SIG-M5 (cell line): Measurements from ENCODE around the gene ARHGAP30.

ENCODE experiments used
- DNase-seq: peaks from one replicate; lab custom pipeline; 2025; lab: John Stamatoyannopoulos, UW

The ARHGAP30 gene

DNA sequence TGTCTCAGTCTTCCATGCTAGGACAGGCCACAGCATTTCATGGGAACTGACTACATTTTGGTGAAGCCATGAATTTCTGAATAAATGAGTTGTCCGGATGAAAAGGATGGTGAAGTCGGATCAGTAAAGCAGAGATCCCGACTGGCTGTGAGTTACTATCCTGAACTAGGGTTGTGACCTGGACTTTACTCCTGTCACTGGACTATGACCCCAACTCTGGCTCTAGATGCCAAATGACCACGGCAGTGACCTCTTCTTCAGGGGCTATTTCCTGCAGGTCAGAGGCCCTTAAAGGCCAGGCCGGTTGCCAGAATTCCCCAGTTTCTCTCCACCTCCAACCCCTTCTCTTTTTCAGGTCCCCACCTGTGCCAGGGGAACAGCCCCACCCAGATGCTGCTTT, 21.4 kb upstream of the ARHGAP30 start:
- DNase-seq: no peak

DNA sequence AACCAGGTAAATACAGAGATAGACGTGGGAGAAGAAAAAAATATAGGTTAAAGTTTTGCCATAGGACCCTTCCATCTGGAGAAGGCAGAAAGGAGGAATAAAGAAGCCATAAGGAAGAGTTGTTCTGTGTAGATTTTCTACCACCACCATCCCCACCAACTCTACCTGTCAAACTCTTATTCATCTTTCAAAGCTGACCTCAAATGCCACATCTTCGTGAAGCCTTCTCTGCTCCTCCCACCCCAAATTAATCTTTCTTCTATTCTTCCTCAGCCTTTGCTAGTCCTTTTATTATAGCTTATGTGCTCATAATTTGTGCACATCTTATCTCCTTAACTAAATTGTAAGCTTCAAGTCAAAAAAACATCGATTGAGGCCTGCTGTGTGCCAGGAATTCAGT, 20.9 kb upstream of the ARHGAP30 start:
- DNase-seq: no peak

DNA sequence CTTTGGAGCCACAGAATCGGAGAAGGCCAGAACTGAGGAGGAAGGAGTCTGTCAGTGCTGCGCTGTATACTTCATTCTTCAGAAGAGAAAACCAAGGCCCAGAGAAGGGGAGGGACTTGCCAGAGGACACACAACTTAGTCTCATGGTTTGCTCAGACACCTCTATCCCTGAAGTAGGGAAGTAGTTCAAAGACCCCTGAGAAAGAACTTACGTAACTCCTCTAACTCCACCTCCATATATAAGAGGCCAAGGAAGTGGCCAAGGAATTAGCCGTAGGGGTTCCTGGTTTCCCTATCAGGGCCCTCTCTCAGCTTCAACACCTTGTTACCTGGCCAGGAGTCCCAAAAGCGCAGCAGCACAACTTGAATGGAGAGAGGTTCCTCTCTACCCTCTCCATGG, 20.2 kb upstream of the ARHGAP30 start:
- no peak for DNase-seq

DNA sequence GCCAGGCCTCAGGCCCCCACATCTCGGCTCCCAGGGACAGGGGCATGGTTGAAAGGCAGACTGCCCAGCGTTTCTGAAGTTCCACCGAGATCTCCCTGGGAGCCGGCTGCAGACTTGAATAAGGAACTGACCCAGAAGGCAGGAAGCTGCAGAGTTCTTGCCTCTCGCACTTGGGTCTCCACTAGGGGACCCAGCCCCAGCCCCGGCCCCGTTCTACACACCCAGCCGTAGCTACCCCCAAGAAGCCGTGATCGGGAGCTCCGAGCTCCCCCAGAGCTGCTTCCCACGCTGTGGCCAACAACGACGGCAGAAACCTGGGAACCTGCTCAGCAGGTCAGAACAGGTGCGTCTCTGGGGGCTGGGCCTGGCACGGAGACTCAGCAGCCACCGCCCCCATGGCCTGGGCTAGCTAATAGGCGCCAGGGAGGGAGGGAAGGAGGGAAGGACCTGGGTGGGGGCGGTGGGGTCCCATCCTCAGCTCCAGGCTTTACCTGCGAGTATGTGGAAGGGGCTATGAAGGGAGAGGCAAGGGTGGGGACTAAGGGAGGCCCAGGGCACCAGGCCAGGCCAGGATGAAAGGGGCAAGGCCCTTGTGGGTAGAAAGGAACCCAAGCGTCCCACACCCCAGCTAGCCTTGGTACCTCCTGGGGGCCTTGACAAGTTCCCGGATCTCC, 19.7 kb upstream of the ARHGAP30 start, which contains the start of gene NECTIN4:
Gene NECTIN4 (minus strand): TSS at position 308 of the 674 bp plus-strand sequence. CDS start 262 bp downstream, at position 46.
- no peak for DNase-seq

DNA sequence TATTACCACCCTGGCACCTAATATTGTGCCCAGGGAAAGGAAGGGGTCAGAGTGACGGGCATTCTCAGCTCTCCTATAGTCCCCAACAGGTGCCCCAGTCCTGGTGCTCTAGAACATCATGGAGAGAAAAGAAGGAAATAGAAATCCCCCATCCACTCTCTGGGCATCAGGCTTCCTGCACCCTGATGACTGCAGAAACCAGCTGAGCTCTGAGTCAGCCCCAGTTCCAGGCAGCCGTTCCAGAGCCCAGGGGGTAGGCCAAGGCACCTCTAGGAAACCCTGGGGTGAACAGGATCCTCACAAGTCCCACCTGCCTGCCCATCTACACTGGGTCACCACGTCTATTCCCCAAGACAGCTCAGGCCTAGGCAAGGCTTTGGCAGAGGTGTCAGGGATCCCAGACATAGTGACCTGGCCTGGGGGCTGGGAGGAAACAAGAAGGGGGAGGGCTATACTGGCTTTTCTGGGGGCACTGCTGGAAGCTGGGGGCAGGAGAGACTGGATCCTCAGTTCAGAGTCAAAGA, 19.0 kb upstream of the ARHGAP30 start:
- no peak for DNase-seq

DNA sequence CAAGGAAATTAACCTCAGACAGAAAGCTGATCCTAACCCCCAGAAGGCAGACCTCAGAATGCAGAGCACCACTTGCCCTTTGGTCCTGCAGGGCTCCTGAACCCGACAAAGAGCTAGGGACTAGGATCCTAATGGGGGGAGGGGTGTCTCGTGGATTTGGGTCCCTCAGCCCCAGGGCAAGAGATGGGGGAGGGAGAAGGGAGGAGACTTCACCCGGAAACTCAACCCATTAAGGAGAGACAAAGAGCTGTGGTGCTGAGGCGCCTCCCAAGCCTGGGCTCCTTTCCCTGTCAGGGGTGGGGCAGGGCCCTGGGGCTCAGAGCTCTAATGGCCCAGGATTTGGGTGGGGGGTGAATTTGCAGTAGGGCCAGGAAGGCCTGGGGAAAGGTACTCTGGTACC, 16.8 kb upstream of the ARHGAP30 start:
- no peak for DNase-seq

DNA sequence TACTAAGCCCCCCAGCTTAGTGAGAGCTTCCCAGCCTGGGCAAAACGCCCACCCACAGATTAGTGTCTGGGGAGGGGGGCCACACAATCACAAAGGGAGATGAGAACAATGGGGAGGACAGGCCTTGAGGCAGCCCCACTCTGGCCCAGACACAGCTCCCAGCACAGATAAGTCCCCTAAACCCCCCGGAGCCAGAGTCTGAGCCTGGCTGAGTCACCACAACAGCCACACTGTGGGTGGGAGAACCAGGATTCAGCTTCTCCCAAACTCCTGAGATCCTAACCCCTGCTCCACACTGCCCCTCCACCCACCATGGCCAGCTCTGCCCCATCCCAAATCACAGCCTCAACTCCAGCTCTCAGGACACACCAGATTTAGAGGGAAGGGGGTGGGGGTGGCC, 15.5 kb upstream of the ARHGAP30 start:
- DNase-seq: no peak

DNA sequence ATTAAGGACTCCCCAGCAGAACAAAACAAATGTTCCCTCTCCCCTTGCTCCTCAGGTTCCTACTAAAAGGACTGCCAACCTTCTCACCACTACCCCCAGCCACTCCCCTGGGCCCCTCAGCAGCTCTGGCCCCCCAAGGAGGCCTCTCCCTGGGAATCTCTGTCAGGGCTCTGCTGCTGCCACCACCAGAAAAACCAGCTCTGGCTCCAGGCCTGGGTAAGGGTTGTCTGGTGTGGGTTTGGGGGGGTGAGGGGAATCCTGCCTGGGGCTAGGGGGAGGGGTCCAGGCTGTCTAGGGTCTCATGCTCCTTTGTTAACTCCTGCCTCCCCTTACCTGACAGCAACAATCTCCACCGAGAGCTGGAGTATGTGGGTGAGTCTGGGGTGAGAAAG, 14.9 kb upstream of the ARHGAP30 start:
- no peak for DNase-seq

DNA sequence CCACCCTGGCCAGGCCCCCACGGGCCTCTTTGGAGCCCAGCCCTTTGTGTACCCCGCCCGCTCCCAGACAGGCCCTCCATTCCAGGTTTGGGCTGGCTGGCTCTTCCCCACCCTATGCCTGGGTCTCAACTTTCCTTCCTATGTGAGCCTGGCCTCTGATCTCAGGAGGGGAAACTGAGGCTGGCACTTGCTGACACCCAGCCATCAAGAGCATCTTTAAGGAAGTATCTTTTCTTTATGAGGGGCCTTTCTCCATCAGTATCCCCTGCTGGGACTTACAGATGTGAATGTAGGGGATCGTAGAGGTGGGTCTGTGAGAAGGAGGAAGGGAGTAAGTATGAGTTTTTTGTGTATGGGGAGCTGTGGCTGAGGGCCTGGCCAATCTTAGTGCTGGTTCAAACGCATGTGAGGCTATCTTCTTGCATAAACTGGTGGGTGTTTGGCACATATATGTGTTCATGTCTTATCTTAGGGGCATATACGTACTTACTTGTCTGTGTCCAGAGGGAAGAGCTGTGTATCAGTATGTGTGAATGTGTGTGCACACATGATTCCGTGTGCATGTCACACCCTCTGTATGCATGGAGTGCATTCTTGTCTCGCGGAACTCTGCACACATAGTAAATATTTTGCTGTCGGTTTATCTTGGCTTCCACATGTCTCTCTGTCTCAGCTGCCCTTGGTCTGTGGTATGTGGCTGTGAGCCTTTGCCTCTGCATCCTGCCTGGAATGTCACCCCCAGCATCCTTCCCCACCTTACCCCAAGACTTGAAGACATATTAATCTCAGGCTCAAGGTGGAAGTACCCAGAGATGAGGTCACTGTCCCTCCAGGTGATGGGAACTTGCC, 14.3 kb upstream of the ARHGAP30 start:
- no peak for DNase-seq

DNA sequence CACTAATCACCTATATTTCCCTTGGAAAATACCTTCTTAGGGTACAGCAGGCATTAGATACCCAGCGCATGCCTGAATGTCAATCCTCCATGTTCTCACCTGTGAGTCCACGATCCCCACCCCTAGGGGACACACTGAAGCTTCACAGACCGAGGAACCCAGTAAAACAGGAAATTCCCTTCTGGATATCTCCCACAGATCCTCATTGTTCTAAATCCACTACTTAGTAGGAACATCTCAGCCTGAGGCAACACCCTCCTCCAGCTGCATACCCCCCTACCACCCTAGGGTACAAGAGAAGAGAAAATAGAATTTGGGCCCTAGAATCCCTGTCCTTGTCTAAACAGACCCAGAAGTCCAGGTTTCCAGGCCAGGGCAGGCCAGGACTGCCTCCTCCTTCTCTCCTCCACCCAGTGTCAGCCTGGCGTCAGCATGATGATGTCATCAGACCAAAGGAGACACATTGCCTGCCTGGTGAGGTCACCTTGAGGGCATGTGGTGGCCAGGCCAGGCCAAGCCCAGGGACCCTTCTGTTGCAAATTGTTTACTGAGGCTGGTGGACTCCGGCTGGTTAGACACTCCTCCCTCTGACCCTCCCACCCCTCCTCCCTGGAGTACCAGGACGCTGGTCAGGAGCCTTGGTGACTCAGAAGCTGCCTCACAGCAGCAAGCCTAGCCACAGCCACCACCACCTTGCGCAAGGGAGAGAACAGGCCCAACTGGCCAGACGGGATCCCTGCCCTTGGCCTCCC, 13.5 kb upstream of the ARHGAP30 start:
- DNase-seq: no peak

DNA sequence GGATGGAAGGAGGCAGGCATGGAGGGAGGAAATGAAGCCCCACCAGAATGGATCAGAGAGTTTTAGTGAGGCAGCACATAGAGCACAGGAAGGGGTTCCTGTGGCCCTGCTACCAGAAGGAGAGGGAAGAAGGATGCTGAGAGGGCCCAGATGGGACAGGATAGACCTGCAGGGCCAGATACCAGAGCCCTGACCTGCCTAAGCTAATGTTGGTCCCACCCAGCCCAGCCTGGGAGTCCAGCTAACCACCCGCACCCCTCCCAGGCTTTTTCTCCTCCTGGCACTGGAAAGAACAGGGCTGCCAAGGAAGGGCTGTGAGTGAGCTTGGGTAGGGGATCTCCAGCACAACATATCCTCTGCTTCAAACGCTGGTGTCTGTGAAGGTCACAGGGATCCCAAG, 12.8 kb upstream of the ARHGAP30 start:
- DNase-seq: no peak

DNA sequence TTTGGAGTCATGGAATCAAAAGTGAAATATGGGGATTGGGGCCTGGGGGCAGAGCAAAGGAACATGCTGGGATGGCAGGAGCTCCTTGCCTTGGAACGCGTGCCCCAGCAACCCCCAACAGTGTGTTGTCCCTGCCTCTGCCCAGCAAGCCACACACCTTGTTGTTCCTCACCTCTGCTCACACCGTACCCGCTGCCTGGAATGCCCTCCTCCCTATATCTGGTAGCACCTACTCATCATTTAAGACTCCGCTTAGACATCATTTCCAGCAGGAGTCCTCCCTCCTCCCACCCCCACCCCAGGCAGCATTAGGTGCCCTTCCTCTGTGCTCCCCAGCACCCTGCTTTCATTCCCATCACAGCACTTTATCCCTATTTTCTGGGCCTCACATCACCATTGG, 11.8 kb upstream of the ARHGAP30 start:
- DNase-seq: no peak

DNA sequence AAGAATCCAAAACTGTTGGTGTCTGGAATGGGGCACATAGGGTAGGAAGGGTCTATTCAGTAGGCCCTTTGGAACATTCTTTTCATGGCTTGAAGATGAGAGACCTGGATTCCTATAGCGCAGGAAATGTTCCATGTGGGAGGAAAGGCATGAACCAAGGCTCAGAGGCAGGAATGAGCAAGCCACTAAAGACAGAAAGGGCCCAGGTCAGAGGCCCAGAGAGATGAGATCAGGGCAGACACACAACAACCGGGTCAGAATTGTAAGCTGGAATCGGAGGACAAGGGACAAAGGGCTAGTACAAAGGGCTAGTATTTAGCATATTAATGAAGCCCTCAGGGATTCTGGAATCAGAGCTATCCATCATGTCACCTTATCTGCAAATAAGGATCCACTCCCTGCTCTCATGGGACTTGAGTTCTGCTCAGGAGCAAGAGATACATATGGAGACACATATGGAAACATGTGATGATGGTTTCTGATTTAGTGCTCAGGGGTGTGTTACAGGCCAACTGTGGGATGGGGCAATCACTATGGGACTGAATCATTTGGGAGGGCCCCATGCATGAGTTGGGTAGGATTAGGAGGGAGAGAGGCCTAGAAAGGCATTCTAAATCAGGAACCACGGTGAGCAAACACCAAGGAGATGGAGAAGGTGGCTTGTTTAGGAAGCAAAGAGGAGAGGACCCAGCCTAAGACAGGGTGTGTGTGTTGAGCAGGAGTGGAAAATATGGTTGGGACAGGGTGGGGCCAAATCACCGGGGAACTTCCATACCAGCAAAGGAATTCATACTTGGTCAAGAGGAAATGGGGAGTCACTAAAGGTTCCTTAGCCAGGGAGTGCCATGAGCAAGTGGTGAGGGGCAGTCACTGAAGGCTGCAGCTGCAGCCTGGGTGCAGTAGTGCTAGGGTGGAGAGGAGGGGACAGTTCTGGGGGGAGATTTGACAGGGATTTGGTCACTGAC, 11.0 kb upstream of the ARHGAP30 start:
- DNase-seq: no peak

DNA sequence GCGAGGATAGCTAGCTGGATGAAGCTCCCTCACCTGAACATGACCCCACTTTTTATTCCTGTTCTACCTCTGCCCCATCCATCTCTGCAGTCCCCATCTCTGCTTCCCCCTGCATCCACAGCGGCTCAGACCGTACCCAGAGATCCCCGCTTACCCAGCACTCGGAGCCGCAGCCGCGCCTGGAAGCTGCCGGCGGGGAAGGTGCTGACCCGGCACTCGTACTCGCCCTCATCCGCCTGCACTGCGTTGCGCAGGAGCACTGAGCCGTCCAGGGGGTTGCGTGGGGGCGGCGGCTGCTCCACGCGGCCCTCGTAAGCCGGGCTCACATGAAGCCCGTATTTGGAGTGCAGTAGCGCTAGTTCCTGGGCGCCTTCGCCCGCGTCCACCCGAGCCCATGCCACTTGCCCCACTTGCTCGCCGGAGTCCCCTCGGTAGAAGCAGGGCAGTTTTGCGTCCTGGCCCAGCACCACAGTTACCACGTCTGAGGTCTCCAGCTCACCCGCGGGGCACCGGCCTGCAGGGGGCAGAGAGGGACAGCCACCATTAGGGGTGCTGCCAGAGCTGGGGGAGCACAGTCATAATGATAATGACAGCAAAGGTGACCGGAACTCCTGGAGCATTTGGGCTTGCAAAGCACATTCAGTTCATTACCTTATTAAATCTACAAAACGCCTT, 9.9 kb upstream of the ARHGAP30 start:
- DNase-seq: no peak

DNA sequence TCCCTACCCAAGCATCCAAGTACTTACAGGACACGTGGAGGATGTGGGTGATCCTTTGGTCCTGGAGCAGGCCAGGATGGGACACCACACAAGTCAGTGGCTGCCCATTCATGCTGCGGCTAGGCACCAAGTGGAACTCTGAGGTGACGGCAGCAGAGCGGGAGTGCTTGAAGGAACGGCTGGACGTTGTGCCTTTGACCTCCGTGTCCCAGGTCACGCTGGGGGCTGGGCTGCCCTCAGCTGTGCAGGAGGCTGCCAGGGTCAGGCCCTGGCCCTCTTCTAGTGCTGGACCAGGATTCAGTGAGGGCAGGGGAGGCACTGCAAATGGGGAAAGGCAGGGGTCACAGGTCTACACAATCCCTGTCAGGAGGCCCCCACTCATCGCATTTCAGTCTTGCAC, 7.7 kb upstream of the ARHGAP30 start:
- DNase-seq: no peak

DNA sequence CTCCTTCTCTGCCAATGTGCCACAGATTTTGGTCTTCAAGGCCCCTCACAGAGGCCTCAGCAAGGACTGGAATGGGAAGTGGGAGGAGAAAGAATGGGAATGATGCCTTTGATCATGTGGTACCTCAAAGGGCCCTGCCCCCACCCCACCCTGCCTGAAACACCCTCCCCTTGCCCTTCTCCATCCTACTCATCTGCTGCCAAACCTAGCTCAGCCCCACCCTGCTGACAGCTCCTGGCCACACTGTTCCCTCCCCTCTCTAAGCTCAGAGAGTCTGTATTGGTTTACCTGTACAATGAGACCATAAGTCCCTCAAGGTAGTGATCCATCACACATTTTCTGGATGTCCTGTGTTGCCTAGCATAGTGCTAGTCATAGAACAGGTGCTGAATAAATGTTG, 6.7 kb upstream of the ARHGAP30 start:
- no peak for DNase-seq

DNA sequence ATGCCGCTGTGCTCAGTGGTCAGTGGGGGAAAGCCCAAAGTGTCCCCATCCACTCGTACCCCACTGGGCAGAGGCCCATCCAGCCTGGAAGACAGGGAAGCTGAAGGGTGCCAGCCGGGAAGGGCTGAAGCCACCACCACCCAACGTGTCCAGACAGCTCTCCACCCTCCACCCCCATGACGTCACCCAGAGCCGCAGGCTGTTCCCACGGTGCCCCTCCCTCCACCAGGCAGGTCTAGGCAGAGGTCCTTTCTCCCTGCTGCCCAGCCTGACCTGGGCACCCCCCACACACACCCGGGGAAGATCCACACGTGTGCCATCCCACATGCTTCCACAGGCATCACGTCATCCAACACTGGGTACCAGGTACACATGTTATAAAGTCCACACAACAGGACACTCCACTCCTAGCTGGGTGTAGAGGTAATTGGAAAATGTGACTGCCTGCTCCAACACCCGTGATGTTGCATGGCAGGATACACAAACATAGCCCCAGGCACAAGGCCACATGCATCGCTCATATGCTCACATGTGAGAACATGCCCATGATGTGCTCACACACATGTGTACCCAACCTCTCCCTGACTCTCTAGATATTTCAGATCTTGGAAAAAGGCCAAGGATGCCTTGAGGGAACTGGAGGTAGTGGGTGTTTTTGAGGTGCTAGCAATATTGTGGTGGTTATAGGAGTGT, 5.1 kb upstream of the ARHGAP30 start:
- no peak for DNase-seq

DNA sequence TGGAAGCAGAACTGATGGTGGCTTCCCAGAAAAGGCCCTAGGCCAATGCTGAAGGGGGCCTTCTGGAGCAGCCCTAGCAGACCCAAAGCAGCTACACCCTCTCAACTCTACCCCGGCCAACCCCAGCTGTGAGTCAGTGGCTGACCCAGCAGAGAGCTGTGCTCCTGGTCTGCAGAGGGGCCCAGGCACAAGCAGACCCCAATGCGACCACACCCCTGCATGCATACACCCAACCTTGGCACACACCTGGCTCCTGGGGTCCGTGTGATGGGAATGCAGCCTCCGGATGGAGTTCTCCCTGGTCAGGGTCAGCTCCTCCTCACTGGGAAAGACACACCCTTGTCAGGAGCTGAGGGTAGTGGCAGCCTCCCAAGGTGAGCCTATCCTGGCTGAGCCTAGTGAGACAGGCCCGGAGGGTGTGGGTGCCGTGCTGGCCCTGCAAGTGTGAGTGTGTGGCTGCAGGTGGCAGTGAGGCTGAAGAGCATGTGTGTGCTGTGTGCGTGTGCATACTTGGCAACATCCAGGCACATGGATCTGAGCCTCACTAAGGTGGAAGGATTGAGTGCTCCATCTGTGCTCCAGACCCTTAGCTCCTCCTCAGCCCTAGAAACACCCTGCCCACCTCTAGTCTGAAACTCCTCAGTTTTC, 3.9 kb upstream of the ARHGAP30 start:
- no peak for DNase-seq

DNA sequence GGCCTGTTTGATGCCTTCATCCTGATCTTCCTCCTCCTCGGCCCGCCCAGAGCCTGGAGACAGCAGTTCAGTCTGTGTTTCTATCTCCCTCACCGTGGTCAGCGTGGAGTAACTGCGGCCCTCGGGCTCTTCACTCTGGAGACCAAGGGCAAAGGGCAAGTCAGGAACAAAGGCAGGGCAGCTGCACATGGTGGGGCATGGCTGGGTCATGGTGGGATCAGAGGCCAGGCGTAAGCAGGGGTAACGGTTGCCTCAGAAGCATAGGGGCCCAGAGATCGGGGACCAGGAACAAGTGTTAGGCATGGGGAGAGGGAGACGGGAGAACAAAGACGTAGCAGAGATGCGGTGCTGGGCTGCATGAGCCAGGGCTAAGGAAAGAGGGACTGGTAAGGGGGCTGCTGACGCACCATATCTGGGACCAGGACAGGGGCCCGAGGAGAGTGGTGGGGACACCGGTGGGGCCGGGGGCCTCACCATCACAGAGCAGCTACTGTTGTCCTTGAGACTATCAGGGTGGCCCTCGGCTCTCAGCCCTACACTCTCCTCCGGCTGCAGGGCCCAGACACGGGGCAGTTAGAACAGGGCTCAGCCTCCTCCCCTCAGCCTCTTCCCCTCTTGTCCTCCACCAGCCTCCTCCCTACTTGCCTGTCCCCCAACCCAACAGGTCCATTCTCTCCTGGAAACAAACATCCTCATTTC, 3.2 kb upstream of the ARHGAP30 start:
- DNase-seq: no peak
